Left colon (tissue), 2 donors: Measurements from ENCODE around the gene CTCFL. TPM values are rescaled to one million over a fixed set of nuclear protein-coding genes. Genes with fewer than 3 reads are reported as not detected.
A peak's percentile ranks its signal among the peaks of the same experiment; 100 is the strongest.
"Not testable (repeated sequence)": the region's sequence is repeated elsewhere in the genome, so short reads cannot be mapped to it uniquely, and the experiment has no call there.

Source experiments
- ATAC-seq: fragments of 200-7000 bp; cut with Tn5 transposase; one replicate; pipeline ENCODE4 v1.9.1; 2020; ENCODE audit warnings: mild to moderate bottlenecking, moderate library complexity
- DNase-seq, 2 donors: peaks; one replicate each; pipeline ENCODE4 v3.0.0-alpha.2; 2020
- intact Hi-C, 2 donors: fragments of 100-400 bp; cut with DNase I in 1 of 2; cut with micrococcal nuclease in 1 of 2; formaldehyde crosslinking; loops; one replicate each; pipeline versions ENCODE4 v1.11.2 to v1.14.0; 2022; cut with DNase I, micrococcal nuclease
- total RNA-seq, 2 donors: library from RNA; stranded (reverse); fragmentation: NEBNext Ultra II Directional; extraction: Animal tissue kit (Norgen Biotek cat#: 25700); gene quantifications; one replicate each; pipeline ENCODE4 v1.2.1, GENCODE V29; 2021
- donor health status: DM: no; HTN: no; CAD: no.
- donor health status: DM: yes; HTN: yes; CAD: no.

Gene CTCFL
- total RNA-seq, 2 donors from 2014 or later = not detected

DNA sequence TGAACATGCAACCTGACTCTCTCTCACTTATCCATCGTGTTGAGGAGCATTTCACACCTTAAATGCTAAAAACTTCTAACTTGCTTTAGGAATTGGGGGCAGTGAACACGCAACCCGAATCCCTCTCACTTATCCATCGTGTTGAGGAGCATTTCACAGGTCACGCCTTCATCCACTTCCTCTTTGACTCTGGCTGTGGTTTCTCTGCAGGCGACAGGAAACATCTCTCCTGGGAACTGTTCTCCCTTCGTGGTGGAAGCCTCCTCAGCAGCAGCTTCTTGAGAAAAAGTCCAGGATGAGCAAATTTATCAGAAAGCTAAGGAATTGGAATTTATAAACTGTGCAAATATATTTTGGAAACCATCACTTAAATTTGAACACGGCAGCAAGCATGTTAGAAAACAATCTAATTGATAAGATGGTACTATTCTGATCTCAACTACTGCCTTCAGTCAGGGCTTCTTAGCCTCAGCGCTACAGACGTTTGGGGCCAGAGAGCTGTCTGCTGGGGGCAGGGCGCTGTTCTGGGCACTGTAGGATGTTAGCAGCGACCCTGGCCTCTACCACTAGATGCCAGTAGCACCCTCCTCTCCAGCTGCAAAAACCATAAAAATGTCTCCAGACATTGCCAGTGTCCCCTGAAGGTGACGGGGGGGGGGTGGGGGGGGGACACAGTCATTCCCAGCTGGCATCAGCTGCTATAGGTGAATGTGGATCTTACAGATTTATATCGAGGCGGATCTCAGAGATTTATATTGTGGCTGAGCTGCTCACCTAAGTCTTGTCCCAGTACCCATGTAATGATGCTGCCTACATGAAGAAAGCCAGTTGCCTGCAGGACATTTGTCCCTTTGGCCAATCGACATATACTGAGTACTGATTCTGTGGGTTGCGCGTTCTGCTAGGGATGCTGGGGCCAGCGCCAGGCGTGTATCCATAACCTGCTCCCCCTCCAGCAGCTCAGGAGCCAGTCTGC lies 26.2 kb downstream of the CTCFL start:
- peak; percentile 81 for ATAC-seq
- DNase-seq = peak in 1 of 2 donors; percentile 70
- intact Hi-C loops = loop anchor here in 1 of 2 donors (10.0 kb wide), 1 partner anchor 64 kb away; no protein-coding TSS in a partner anchor

DNA sequence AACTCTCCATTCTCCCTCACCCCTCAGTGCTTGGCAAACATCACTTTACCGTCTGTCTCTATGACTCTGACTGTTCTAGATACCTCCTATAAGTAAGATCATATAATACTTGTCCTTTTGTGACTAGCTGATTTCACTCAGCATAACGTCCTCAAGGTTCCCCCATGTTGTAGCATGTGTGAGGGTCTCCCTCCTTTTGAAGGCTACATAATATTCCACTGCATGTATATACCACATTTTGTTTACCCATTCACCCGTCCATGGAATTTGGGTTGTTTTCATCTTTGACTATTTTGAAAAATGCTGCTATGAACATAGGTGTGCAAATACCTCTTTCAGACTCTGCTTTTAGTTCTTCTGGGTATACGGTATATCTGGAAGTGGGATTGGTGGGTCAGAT lies 28.3 kb downstream of the CTCFL start:
- intact Hi-C loops = loop anchor here in 1 of 2 donors (10.0 kb wide), 1 partner anchor 62 kb away; no protein-coding TSS in a partner anchor

DNA sequence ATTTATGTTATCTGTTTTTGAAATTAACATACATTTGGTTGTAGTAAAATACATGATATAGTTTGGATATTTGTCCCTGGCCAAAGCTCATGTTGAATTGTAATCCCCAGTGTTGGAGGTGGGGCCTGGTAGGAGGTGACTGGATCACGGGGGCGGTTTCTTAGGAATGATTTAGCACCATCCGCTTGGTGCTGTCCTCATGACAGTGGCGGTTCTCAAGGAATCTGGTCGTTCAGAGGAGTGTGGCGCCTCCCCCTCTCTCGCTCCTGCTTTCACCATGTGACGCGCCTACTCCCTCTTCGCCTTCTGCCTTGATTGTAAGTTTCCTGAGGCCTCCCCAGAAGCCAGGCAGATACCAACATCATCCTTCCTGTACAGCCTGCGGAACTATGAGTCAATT lies 29.0 kb downstream of the CTCFL start:
- intact Hi-C loops = loop anchor here in 1 of 2 donors (2.0 to 10.0 kb wide), 2 partner anchors 61 to 115 kb away; no protein-coding TSS in a partner anchor
- ATAC-seq = no peak
- DNase-seq = no peak

More for the DNA sequence above, 28.3 kb downstream of the CTCFL start:
- ATAC-seq (no peak), DNase-seq (no peak)

DNA sequence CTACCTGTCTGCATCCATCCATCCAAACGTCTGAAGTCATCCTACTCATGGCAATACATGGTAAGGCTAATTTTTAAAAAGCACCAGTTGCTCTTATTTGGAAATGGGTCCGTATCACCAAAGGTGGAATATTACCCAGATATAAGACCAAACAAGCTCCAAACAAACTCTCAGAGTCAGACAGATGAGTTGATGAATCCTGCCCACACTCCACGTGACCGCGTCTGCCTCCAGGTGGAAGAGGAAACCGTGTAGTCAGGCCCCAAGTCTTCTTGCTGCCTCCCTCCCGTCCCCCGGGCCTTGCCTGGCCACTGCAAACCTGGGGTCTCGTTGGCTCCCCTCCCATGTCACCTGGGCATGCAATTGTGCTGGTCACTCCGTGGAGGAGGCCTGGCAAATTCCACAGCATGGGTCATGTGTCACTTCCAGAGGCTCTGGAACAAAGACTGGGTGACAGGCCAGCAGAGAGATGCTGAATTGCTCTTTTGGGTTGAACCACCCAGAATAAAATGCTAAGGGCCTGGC lies 31.8 kb downstream of the CTCFL start:
- ATAC-seq (no peak), DNase-seq (no peak)
- intact Hi-C loops = loop anchor here in 1 of 2 donors (10.0 kb wide), 1 partner anchor 58 kb away; no protein-coding TSS in a partner anchor

DNA sequence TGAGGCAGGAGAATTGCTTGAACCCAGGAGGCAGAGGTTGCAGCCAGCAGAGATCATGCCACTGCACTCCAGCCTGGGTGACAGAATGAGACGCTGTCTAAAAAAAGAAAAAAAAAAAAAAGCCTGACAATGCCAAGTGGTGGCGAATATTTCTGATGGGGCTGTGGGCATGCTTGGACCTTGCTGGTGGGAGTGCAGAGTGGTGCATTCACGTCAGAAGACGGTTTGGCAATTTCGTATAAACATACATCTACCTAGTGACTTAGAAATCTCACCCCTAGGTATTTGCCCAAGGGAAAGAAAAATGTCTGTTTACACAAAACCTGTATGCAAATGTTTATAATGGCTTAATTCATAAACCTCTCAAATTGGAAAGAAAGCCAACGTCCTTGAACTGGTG lies 33.6 kb downstream of the CTCFL start:
- intact Hi-C loops = loop anchor here in 1 of 2 donors (10.0 kb wide), 1 partner anchor 57 kb away; no protein-coding TSS in a partner anchor
- no peak for ATAC-seq
- DNase-seq = no peak

DNA sequence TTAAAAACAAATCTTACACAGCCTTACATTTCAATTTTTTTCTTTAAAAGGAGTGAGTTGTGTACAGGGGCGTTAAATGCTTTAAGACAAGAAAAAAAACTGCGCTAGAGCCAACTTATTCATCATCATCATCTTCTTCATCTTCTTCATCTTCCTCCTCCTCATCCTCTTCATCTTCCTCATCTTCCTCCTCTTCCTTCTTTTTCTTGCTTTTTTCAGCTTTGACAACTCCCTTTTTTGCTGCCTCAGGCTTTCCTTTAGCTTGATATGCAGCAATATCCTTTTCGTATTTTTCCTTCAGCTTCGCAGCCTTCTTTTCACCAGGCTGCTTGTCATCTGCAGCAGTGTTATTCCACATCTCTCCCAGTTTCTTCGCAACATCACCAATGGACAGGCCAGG lies 36.7 kb downstream of the CTCFL start:
- DNase-seq, ATAC-seq, intact Hi-C loops: not testable (repeated sequence)

- intact Hi-C loops = no loop called here
- ATAC-seq (no peak), DNase-seq (no peak)
Measured at GRCh38 chr20:57485770-57486169, 39.2 kb downstream of the CTCFL start.

DNA sequence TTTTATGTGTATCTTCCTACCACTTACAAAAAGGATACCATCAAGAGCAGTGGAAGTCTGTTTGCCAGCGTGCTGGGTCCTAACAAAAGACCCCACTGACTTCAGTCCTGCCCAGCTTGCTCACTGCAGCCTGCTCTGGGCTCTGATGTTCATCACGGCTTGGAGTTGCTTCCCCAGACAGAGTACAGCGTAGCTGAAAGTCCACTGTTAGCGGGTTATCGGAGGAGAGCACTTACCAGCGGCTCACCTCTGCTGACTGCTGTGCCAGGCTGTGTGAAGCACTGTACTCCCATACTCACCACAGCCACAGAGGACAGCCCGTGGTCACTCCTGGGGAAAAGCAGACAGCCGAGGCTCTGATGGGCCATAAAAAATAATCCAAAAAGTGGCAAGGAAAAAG lies 40.2 kb downstream of the CTCFL start:
- intact Hi-C loops = no loop called here
- DNase-seq (no peak), ATAC-seq (no peak)

DNA sequence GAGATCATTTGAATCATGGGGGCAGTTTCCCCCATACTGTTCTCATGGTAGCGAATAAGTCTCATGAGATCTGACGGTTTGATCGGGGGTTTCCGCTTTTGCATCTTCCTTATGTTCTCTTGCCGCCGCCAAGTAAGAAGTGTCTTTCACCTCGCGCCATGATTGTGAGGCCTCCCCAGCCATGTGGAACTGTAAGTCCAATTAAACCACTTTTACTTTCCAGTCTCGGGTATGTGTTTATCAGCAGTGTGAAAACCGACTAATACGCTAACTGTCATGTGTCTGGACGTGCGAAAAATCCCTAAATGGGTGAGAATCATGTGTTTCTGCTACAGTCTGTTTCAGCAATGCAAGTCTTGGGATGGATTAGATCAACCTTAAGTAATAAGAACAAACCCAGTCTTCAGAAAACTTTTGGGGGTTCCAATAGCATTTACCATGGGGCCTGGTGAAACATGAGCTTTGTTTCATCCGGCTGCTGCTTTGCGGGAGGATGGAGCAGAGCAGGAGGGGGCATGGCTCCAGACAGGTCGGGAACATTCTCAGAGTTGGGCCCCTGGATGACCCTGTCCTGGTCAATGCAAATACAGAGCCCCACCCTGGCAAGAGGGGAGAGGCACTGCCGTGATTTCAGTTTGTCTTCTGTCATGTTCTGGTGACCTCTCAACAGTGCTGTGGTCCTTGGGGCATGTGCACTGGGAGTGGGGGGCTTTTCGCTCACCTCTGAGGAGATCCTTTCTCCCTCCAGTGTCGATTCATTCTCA lies 41.5 kb downstream of the CTCFL start:
- DNase-seq = no peak
- ATAC-seq = no peak

DNA sequence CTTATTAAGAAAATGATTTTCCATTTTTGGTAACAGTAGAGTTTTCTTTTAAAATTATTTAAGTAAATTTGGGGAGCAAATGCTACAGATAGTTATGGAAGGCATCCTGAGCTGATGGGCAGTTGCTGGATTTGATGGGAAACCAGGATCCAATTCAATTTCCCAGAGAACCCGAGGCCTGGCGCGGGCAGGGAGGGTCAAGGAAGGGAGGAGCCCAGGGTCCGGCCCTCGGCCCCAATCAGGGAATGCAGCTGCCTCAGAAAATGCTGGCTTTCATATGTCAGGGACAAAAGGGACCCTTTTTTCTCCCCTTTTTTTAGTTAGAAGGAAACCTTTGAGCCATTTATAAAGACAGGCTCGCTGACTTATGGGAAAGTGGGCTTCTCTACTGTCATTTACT lies 42.1 kb downstream of the CTCFL start:
- ATAC-seq (no peak), DNase-seq (no peak)
- intact Hi-C loops = no loop called here

More for the DNA sequence above, 41.5 kb downstream of the CTCFL start:
- intact Hi-C loops = no loop called here

DNA sequence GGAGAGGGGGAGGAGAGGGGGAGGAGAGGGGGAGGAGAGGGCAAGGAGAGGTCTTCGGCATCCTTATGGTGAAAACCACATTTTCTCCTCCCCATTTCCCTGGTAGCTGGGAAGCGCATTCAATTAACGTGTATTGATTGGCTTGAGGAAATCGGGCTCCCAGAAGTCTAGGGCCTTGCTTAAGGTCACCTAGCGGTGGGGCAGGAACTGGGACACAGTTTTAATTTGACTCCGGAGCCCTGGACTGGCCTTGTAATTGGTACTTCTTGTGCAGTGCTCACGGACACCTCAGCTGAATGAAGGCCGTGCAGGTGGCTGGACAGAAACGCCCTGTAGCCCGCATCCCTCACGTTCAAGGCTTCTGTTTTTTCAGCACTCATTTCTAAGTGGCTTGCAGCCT lies 42.8 kb downstream of the CTCFL start:
- DNase-seq (no peak), ATAC-seq (no peak)
- intact Hi-C loops = no loop called here

DNA sequence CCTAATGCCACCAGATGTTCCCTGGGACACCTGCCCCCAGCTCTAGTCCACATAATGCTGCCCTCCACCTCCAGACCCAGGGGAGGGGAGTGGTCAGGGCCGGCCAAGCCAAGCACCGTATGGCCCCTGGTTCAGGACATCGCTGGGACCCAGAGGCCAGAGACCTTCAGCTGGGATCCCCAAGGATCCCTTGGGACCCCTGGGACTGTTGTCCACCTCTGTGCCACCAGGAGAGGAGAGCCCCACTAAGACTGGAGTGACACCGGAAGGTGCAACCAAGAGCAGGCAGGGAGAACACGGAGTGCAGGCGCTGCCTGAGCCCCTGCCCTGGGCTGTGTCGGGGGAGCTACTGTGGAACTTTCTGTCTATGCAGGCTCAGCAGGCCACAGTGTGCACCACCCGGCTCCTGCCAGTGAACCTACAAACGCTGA lies 43.6 kb downstream of the CTCFL start:
- DNase-seq (no peak), ATAC-seq (no peak)
- intact Hi-C loops = no loop called here

- DNase-seq (no peak), ATAC-seq (no peak)
- intact Hi-C loops = no loop called here
Measured at GRCh38 chr20:57480444-57481160, 44.3 kb downstream of the CTCFL start.

- intact Hi-C loops = no loop called here
- ATAC-seq (no peak), DNase-seq (no peak)
Measured at GRCh38 chr20:57479196-57479595, 45.7 kb downstream of the CTCFL start.

GRCh38 chr20:57478176-57478575 lies 46.8 kb downstream of the CTCFL start:
- ATAC-seq = no peak
- intact Hi-C loops = no loop called here
- no peak for DNase-seq

DNA sequence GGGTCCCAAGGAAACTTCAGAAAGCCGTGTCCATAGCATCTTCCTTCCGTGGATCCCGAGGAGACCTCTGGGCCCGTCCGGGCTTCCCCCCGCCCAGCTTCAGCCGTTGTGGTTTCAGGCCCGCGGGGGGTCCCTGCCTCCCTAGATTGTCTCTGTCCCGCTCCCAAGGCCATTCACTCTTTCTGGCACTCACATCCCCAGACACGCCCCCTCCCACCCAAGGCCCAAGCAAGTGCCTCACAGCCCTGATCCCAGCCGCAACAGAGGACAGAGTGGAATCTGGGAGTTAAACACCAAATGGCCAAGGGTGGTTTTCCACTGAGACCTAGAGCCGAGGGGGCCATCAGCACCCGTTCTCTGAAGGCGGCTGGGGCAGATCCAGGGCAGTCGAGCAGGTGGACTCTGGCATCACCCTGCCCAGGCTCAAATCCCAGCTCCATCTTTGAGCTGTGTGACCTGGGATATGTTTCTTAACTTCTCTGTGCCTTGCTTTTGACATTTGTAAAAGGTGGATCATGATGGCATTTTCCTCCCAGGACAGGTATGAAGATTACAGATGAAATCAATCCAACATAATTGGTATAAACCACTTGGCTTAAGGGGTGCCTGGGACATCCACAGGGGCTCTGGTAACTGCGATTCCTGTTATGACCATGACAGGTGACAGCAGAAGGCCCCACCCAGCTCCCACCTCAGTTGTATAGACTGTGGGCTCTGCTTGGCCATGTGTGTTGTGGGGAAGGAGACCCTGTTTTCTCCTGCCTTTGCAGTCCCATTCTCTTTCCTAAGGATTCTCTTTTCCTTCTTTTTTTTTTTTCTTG lies 48.1 kb downstream of the CTCFL start:
- DNase-seq (no peak), ATAC-seq (no peak)
- intact Hi-C loops = no loop called here

- no peak for ATAC-seq
- DNase-seq = no peak
- intact Hi-C loops = no loop called here
Measured at GRCh38 chr20:57476084-57476526, 48.8 kb downstream of the CTCFL start.
